Mucosa of descending colon (tissue), 3 donors: ENCODE measurements around the gene RIPOR2. TPM values are rescaled to one million over a fixed set of nuclear protein-coding genes. Genes with fewer than 3 reads are reported as not detected.

Experiments
- ATAC-seq: fragments of 200-7000 bp; cut with Tn5 transposase; one replicate; pipeline ENCODE4 v1.9.1; 2020; ENCODE audit warnings: mild to moderate bottlenecking, moderate library complexity
- DNase-seq, 3 donors: peaks; one replicate each; pipeline ENCODE4 v3.0.0-alpha.2; 2020
- H3K36me3 ChIP-seq: fragments of 200-600 bp; one replicate; pipeline ENCODE4 v1.8.0; 2021; ENCODE audit warnings: low read depth, mild to moderate bottlenecking
- H3K4me1 ChIP-seq: fragments of 200-600 bp; one replicate; pipeline ENCODE4 v1.8.0; 2021; ENCODE audit warnings: low read depth, mild to moderate bottlenecking
- H3K4me3 ChIP-seq: fragments of 200-600 bp; one replicate; pipeline ENCODE4 v1.8.0; 2021; ENCODE audit warnings: mild to moderate bottlenecking
- H3K9me3 ChIP-seq: fragments of 200-600 bp; one replicate; pipeline ENCODE4 v1.8.0; 2021; ENCODE audit warnings: mild to moderate bottlenecking
- CTCF ChIP-seq: fragments of 200-600 bp; IDR thresholded peaks from one replicate; pipeline ENCODE4 v1.8.0; 2022; ENCODE audit warnings: antibody characterized with exemption, mild to moderate bottlenecking
- intact Hi-C, 2 donors: fragments of 100-400 bp; cut with DNase I in 1 of 2; cut with micrococcal nuclease in 1 of 2; formaldehyde crosslinking; loops; one replicate each; pipeline versions ENCODE4 v1.11.0 to v1.11.1; 2022; cut with DNase I, micrococcal nuclease
- total RNA-seq, 3 donors: library from RNA; stranded (reverse); fragmentation: NEBNext Ultra II Directional in 2 of 3; extraction: Animal tissue kit (Norgen Biotek cat#: 25700) in 2 of 3; gene quantifications; one replicate each; pipeline versions ENCODE4 v1.2.1 to v1.2.4, GENCODE V29; 2021 to 2023
- donor health status: DM: no; HTN: no; CAD: no; lungs with moderate emphysema.
- donor health status: DM: no; HTN: no; CAD: no.
- donor health status: DM: no; HTN: yes; CAD: no.

The RIPOR2 gene
- total RNA-seq, 3 donors from 2014 or later, result 2.9 to 4.7 (median 4.1) TPM

- no peak for DNase-seq
- intact Hi-C loops, result loop anchor here (5.0 kb wide), 3 partner anchors 133 to 213 kb away; no protein-coding TSS in a partner anchor
- ATAC-seq, result no peak
- Histone ChIP-seq H3K9me3 (no peaks in the 10 kb centered on the region), H3K36me3 (no peaks in the 10 kb centered on the region), H3K4me3 (no peak overlapping the region), H3K4me1 (peaks cover 9% of the 10 kb centered on the region)
- TF ChIP-seq CTCF, result no peak
These were observed 76.1 kb downstream of the RIPOR2 start for GRCh38 chr6:24859608-24860200.

GRCh38 chr6:24859132-24859531 is 76.6 kb downstream of the RIPOR2 start:
- Histone ChIP-seq H3K9me3 (no peaks in the 10 kb centered on the region), H3K4me1 (peaks cover 9% of the 10 kb centered on the region), H3K4me3 (no peak overlapping the region), H3K36me3 (no peaks in the 10 kb centered on the region)
- intact Hi-C loops, result loop anchor here (5.0 kb wide), 3 partner anchors 133 to 213 kb away; no protein-coding TSS in a partner anchor
- ATAC-seq (no peak), DNase-seq (no peak)
- TF ChIP-seq CTCF, result no peak

- H3K36me3 ChIP-seq, result no peaks in the 10 kb centered on the region
- no peak overlapping the region for H3K4me3 ChIP-seq
- no peaks in the 10 kb centered on the region for H3K9me3 ChIP-seq
- ATAC-seq, result peak; percentile 83
- H3K4me1 ChIP-seq, result peaks cover 9% of the 10 kb centered on the region
- no peak for TF ChIP-seq CTCF
- intact Hi-C loops, result loop anchor here (5.0 kb wide), 3 partner anchors 134 to 214 kb away; no protein-coding TSS in a partner anchor
- DNase-seq, result peak in 1 of 3 donors; percentile 37
These were observed 77.5 kb downstream of the RIPOR2 start for GRCh38 chr6:24858177-24858653.

- DNase-seq, result no peak
- ATAC-seq, result no peak
- Histone ChIP-seq H3K4me3 (no peak overlapping the region), H3K36me3 (no peaks in the 10 kb centered on the region), H3K9me3 (no peaks in the 10 kb centered on the region), H3K4me1 (peaks cover 9% of the 10 kb centered on the region)
- intact Hi-C loops, result loop anchor here (5.0 kb wide), 3 partner anchors 135 to 215 kb away; no protein-coding TSS in a partner anchor
- TF ChIP-seq CTCF, result no peak
These were observed 78.7 kb downstream of the RIPOR2 start for GRCh38 chr6:24856901-24857670.

GRCh38 chr6:24856246-24856599 is 79.5 kb downstream of the RIPOR2 start:
- H3K4me3 ChIP-seq, result no peak overlapping the region
- ATAC-seq (no peak), DNase-seq (no peak)
- intact Hi-C loops, result loop anchor here (5.0 kb wide), 3 partner anchors 136 to 216 kb away; no protein-coding TSS in a partner anchor
- TF ChIP-seq CTCF, result no peak
- H3K36me3 ChIP-seq, result no peaks in the 10 kb centered on the region
- H3K4me1 ChIP-seq, result peaks cover 9% of the 10 kb centered on the region
- H3K9me3 ChIP-seq, result no peaks in the 10 kb centered on the region
